ENCODE data around the gene THRAP3. TPM values are rescaled to one million over a fixed set of nuclear protein-coding genes. Genes with fewer than 3 reads are reported as not detected.

The THRAP3 gene
- total and polyA plus RNA-seq, 2 of the 8 experiments (the other 6 are each of a cell fraction or from before 2014, with no cell fraction given), result 40.2 to 183 TPM

- 2% methylated on average over 28 of the region's 29 CpGs; no CpG with 5 or more reads in 1 of the 2 experiments for WGBS, 2 experiments (ENCODE audit: extremely low coverage in 1 of 2, insufficient coverage in 1 of 2, insufficient read length in 1 of 2, insufficient replicate concordance in 2 of 2, low coverage in 1 of 2, low lambda C conversion rate in 2 of 2, missing lambda C conversion rate in 1 of 2)
- peak overlapping the region; percentile 94 for H4K8ac ChIP-seq (ENCODE audit: extremely low read depth, insufficient read depth, low read length)
- peak overlapping the region; percentile 84 to 94 for H3K4me2 ChIP-seq (ENCODE audit: insufficient read depth in 1 of 2, low read depth in 2 of 2, low read length in 2 of 2)
- H3K23me2 ChIP-seq (ENCODE audit: low read depth, low read length), result peaks cover 2% of the 10 kb centered on the region
- no peak overlapping the region for H3K4ac ChIP-seq (replicated peaks; ENCODE audit: insufficient read length, low read depth, low read length)
- no peak overlapping the region for H3K23ac ChIP-seq (ENCODE audit: insufficient read length)
- no peaks in the 10 kb centered on the region for H3K9me3 ChIP-seq (ENCODE audit: insufficient read depth in 2 of 2, low read depth in 1 of 2, low read length in 1 of 2)
- peak overlapping the region; percentile 95 for H3K18ac ChIP-seq (ENCODE audit: extremely low read depth, low read length)
- ChIA-PET CTCF (ENCODE audit: partially characterized antibody) (interaction anchor here (0.6 to 5.0 kb wide), 27 partner anchors 10 to 204 kb away, joined by 3 to 38 read pairs (median 4); partner anchors contain the start of genes LSM10 and TRAPPC3), POLR2A (ENCODE audit: partially characterized antibody) (interaction anchor here (0.8 to 5.0 kb wide), 27 partner anchors 8 to 239 kb away, joined by 3 to 48 read pairs (median 5); partner anchors contain the start of genes MAP7D1, MRPS15, SH3D21 and STK40)
- H3K9ac ChIP-seq (replicated peaks in 1 of 4; ENCODE audit: extremely low read depth in 1 of 4, low read depth in 3 of 4, low read length in 3 of 4), result peak overlapping the region; percentile 82 to 98 (median 96)
- H3K56ac ChIP-seq (replicated peaks; ENCODE audit: insufficient read length, low read depth, low read length), result peak overlapping the region; percentile 91
- peak overlapping the region; percentile 93 for H2BK5ac ChIP-seq (ENCODE audit: low read depth, low read length)
- peak overlapping the region; percentile 64 for H4K5ac ChIP-seq (ENCODE audit: insufficient read length, low read depth, low read length)
- H2BK12ac ChIP-seq (ENCODE audit: low read depth, low read length), result peak overlapping the region; percentile 78; the same call in 1 of the 2 replicates
- no peak overlapping the region for H2AK5ac ChIP-seq (ENCODE audit: low read depth, low read length)
- H3K36me3 ChIP-seq (ENCODE audit: control insufficient read depth in 2 of 4, insufficient read depth in 4 of 4, low read length in 3 of 4), result peaks cover 0 to 18% (median 6%) of the 10 kb centered on the region in 4 experiments; a peak in 5 of 8 replicates
- H3K14ac ChIP-seq (ENCODE audit: insufficient read length), result no peak overlapping the region
- H2BK20ac ChIP-seq (ENCODE audit: low read length), result no peak overlapping the region
- H4K91ac ChIP-seq (replicated peaks; ENCODE audit: insufficient read length, low read length), result peak overlapping the region; percentile 48
- peak overlapping the region; percentile 91 to 96 (median 94) for H3K4me3 ChIP-seq (ENCODE audit: extremely low read depth in 1 of 4, insufficient read depth in 2 of 4, low read depth in 3 of 4, low read length in 4 of 4)
- no peak overlapping the region; the same call in 1 of the 2 replicates for H2AFZ ChIP-seq (ENCODE audit: low read length)
- H3K27ac ChIP-seq (ENCODE audit: low read depth, low read length), result peak overlapping the region; percentile 98
- 0 out of 2 replicates have a peak overlapping the region, but pooled peaks have one; percentile 74 for H2BK15ac ChIP-seq (ENCODE audit: low read length)
- DNase-seq (ENCODE audit: low read depth in 1 of 2, low spot score in 2 of 2), result peak; percentile 23 to 88
- peaks cover 39 to 54% of the 10 kb centered on the region in 2 experiments for H3K79me2 ChIP-seq (ENCODE audit: control insufficient read depth in 1 of 2, insufficient read depth in 2 of 2, low read length in 2 of 2)
- no peak for FAIRE-seq
- peaks cover 0 to 3% (median 0%) of the 10 kb centered on the region in 4 experiments; a peak in 1 of 7 replicates for H3K4me1 ChIP-seq (replicated peaks in 1 of 4; ENCODE audit: control insufficient read depth in 3 of 4, insufficient read depth in 4 of 4, low read length in 3 of 4)
- H3K79me1 ChIP-seq (ENCODE audit: low read depth, low read length), result no peaks in the 10 kb centered on the region; the same call in 1 of the 2 replicates
- no peak overlapping the region for H2BK120ac ChIP-seq (replicated peaks; ENCODE audit: low read depth, low read length)
- H3K27me3 ChIP-seq (replicated peaks in 1 of 4; ENCODE audit: control insufficient read depth in 3 of 4, extremely low read depth in 1 of 4, insufficient read depth in 3 of 4, low read length in 3 of 4), result no peaks in the 10 kb centered on the region
- H4K20me1 ChIP-seq (replicated peaks in 1 of 2; ENCODE audit: control insufficient read depth in 1 of 2, insufficient read depth in 2 of 2, low read length in 2 of 2), result peaks cover 14 to 19% of the 10 kb centered on the region in 2 experiments
- TF ChIP-seq MAX (IDR thresholded peaks at IDR 0.05) (peak; percentile 75), RAD21 (IDR thresholded peaks at IDR 0.05 in 1 of 2, conservative IDR thresholded peaks at IDR 0.05 in 1 of 2; ENCODE audit: low read depth in 2 of 2, low read length in 2 of 2) (peak in 1 of 2 experiments; percentile 35; a peak in 1 of 4 replicates), EP300 (IDR thresholded peaks at IDR 0.05; ENCODE audit: borderline replicate concordance in 1 of 2, low read depth in 2 of 2, low read length in 2 of 2) (no peak), PHF8 (conservative IDR thresholded peaks at IDR 0.05; ENCODE audit: low read depth, low read length) (peak; percentile 96), RBBP5 (IDR thresholded peaks at IDR 0.05; ENCODE audit: borderline replicate concordance, low read depth, low read length) (0 out of 2 replicates have a peak, but pooled peaks have one; percentile 6), SAP30 (IDR thresholded peaks at IDR 0.05; ENCODE audit: insufficient read depth, insufficient replicate concordance, low read length) (peak; percentile 5), ASH2L (IDR thresholded peaks at IDR 0.05; ENCODE audit: low read length) (peak; percentile 78), SRF (IDR thresholded peaks at IDR 0.05; ENCODE audit: low read depth, low read length) (no peak), NRF1 (IDR thresholded peaks at IDR 0.05; ENCODE audit: low read depth, low read length) (no peak), POLR2A (IDR thresholded peaks at IDR 0.05; ENCODE audit: control extremely low read depth in 1 of 2, low read depth in 2 of 2, low read length in 2 of 2) (peak in 1 of 2 experiments; percentile 37; a peak in 1 of 3 replicates)
These were observed 467 bp downstream of the THRAP3 start for GRCh38 chr1:36224537-36225282.

Data from H1 (cell line).